Activated CD4-positive, CD25-positive, alpha-beta regulatory T cell (primary cell): Measurements from ENCODE around the gene SH2B3.
"Not testable (repeated sequence)": the region's sequence is repeated elsewhere in the genome, so short reads cannot be mapped to it uniquely, and the experiment has no call there.

Experiments used
- DNase-seq, 4 experiments: peaks; one replicate each; lab custom pipeline; 2025; lab: John Stamatoyannopoulos, UW

SH2B3 gene

GRCh38 chr12:111387747-111388323 is 17.9 kb upstream of the SH2B3 start:
- no peak for DNase-seq

GRCh38 chr12:111389635-111390034 is 16.1 kb upstream of the SH2B3 start:
- DNase-seq = no peak

- DNase-seq = no peak
Measured at GRCh38 chr12:111390910-111391309, 14.8 kb upstream of the SH2B3 start.

GRCh38 chr12:111393700-111394300 is 11.9 kb upstream of the SH2B3 start:
- no peak for DNase-seq

GRCh38 chr12:111394480-111394879 is 11.2 kb upstream of the SH2B3 start:
- DNase-seq = no peak

GRCh38 chr12:111395336-111396187 is 10.2 kb upstream of the SH2B3 start:
- DNase-seq = no peak

GRCh38 chr12:111396271-111396670 is 9.5 kb upstream of the SH2B3 start:
- not testable (repeated sequence) for DNase-seq

- DNase-seq = peak; percentile 75 to 80 (median 80)
Measured at GRCh38 chr12:111396726-111397445, 8.8 kb upstream of the SH2B3 start.

GRCh38 chr12:111398530-111398929 is 7.2 kb upstream of the SH2B3 start:
- DNase-seq = no peak

- not testable (repeated sequence) for DNase-seq
Measured at GRCh38 chr12:111399741-111400404, 5.8 kb upstream of the SH2B3 start.

- no peak for DNase-seq
Measured at GRCh38 chr12:111401167-111401605, 4.5 kb upstream of the SH2B3 start.

- DNase-seq = not testable (repeated sequence)
Measured at GRCh38 chr12:111402490-111402824, 3.3 kb upstream of the SH2B3 start.

GRCh38 chr12:111404362-111405148 is 1.2 kb upstream of the SH2B3 start:
- peak in 2 of 4 experiments; percentile 30 to 55 for DNase-seq

GRCh38 chr12:111405149-111405858 is 419 bp upstream of the SH2B3 start:
- DNase-seq = peak; percentile 97 to 100 (median 98)

GRCh38 chr12:111406474-111407376 is 1.0 kb downstream of the SH2B3 start:
- DNase-seq = no peak

GRCh38 chr12:111407377-111408115 is 1.8 kb downstream of the SH2B3 start:
- no peak for DNase-seq

GRCh38 chr12:111408116-111408440 is 2.4 kb downstream of the SH2B3 start:
- no peak for DNase-seq

GRCh38 chr12:111408686-111409402 is 3.1 kb downstream of the SH2B3 start:
- no peak for DNase-seq
